KMS-11 (cell line): ENCODE measurements around the gene RPL34.

Experiments used
- H2AFZ ChIP-seq: fragments of 200-600 bp; sonication (generic); 2 replicates; pipeline ENCODE4 v1.6.1; 2016; ENCODE audit warnings: antibody characterized with exemption, mixed run types, low read depth
- H3K27ac ChIP-seq: fragments of 200-600 bp; sonication (generic); 2 replicates; pipeline ENCODE4 v1.6.1; 2016; ENCODE audit warnings: mild to moderate bottlenecking, mixed run types
- H3K27me3 ChIP-seq: fragments of 200-600 bp; sonication (generic); 2 replicates; pipeline ENCODE4 v1.6.1; 2017; ENCODE audit warnings: mild to moderate bottlenecking, low read depth, mixed run types, moderate library complexity; ENCODE audit not compliant: insufficient read depth
- H3K36me3 ChIP-seq: fragments of 200-600 bp; sonication (generic); 2 replicates; pipeline ENCODE4 v1.6.1; 2017; ENCODE audit warnings: mild to moderate bottlenecking, mixed run types; ENCODE audit not compliant: insufficient read depth
- H3K4me1 ChIP-seq: fragments of 200-600 bp; sonication (generic); 2 replicates; pipeline ENCODE4 v1.6.1; 2016; ENCODE audit warnings: mild to moderate bottlenecking, low read depth, mixed run types; ENCODE audit not compliant: poor library complexity, severe bottlenecking
- H3K4me2 ChIP-seq: fragments of 200-600 bp; sonication (generic); 2 replicates; pipeline ENCODE4 v1.7.0; 2016; ENCODE audit warnings: mild to moderate bottlenecking, mixed run types
- H3K4me3 ChIP-seq: fragments of 200-600 bp; sonication (generic); IDR thresholded peaks from 2 replicates; pipeline ENCODE4 v1.6.1; 2017; ENCODE audit warnings: low read depth, low read length, mixed read lengths; ENCODE audit not compliant: insufficient read depth
- H3K79me2 ChIP-seq: fragments of 200-600 bp; sonication (generic); 2 replicates; pipeline ENCODE4 v1.6.1; 2016; ENCODE audit warnings: low read depth, mixed run types; ENCODE audit not compliant: insufficient read depth
- H3K9ac ChIP-seq: fragments of 200-600 bp; sonication (generic); 2 replicates; pipeline ENCODE4 v1.6.1; 2016; ENCODE audit warnings: mild to moderate bottlenecking, mixed run types
- H4K20me1 ChIP-seq: fragments of 200-600 bp; sonication (generic); 2 replicates; pipeline ENCODE4 v1.6.1; 2016; ENCODE audit warnings: mild to moderate bottlenecking, mixed run types; ENCODE audit not compliant: insufficient read depth
- TF ChIP-seq, protein P1 (sequence below): fragments of 200-600 bp; sonication (generic); conservative IDR thresholded peaks from 2 replicates; pipeline ENCODE4 v1.6.1; 2017; ENCODE audit warnings: low read depth, mild to moderate bottlenecking, antibody characterized with exemption, low read length, moderate library complexity, mixed read lengths

RPL34 gene

DNA sequence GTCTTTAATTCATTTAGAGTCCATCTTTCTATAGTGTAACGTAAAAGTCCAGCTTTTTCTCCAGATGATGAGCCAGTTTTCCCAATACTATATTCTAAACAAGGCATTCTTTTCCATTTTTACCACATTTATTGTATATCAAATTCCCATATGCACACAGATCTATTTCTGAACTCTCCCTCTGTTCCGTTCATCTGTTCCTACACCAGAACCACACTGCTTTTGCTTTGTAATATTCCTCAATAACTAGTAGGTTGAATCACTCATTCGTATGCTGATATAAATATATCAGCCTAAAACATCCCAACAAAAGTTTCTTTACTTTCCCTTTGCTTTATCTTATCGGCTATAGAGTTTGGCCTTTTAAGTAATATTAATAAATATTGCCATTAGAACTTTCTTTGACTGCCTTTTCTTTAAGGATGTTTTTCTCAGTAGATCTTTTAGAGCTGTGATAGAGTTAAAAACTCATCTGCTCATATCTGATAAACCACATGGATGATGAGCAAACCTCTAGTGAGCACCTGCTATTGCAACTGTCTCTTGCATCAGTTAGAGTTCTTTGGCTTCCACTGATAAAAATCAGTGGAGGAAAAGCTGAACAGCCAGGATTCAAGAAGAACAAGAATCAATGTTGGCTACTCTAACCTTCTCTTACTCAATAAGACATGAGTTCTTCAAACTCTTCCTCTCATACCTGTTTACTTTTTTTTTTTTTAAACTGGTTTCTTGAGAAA, 13.1 kb upstream of the RPL34 start:
- Histone ChIP-seq H3K27ac (no peak overlapping the region), H3K36me3 (no peaks in the 10 kb centered on the region), H3K4me3 (no peak overlapping the region), H3K27me3 (no peaks in the 10 kb centered on the region), H3K9ac (no peak overlapping the region), H3K4me2 (no peak overlapping the region), H3K79me2 (no peaks in the 10 kb centered on the region), H4K20me1 (no peaks in the 10 kb centered on the region), H3K4me1 (no peaks in the 10 kb centered on the region), H2AFZ (no peak overlapping the region)
- TF ChIP-seq, protein P1, sequence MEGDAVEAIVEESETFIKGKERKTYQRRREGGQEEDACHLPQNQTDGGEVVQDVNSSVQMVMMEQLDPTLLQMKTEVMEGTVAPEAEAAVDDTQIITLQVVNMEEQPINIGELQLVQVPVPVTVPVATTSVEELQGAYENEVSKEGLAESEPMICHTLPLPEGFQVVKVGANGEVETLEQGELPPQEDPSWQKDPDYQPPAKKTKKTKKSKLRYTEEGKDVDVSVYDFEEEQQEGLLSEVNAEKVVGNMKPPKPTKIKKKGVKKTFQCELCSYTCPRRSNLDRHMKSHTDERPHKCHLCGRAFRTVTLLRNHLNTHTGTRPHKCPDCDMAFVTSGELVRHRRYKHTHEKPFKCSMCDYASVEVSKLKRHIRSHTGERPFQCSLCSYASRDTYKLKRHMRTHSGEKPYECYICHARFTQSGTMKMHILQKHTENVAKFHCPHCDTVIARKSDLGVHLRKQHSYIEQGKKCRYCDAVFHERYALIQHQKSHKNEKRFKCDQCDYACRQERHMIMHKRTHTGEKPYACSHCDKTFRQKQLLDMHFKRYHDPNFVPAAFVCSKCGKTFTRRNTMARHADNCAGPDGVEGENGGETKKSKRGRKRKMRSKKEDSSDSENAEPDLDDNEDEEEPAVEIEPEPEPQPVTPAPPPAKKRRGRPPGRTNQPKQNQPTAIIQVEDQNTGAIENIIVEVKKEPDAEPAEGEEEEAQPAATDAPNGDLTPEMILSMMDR: no peak

DNA sequence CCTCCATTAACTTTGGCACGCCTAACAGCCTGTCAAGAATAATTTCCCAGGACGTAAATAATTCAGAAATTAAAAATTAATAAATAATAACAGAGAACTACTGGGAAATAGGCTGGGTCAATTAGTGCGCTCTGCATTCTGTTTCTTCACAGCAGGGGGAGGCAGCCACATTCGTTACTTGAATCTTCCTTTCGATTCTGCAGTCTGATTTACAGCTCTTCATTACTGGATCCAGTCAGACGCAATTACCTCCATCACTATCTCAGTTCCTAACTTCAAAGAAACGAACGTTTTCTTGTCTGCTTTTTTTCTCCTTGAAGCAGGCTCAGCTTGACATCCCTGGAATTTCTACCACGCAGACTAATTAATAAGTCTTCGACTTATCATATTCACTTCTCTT, 9.0 kb upstream of the RPL34 start:
- Histone ChIP-seq H3K27me3 (no peaks in the 10 kb centered on the region), H3K4me2 (no peak overlapping the region), H2AFZ (no peak overlapping the region), H3K9ac (no peak overlapping the region), H3K4me1 (no peaks in the 10 kb centered on the region), H3K79me2 (no peaks in the 10 kb centered on the region), H4K20me1 (no peaks in the 10 kb centered on the region), H3K4me3 (no peak overlapping the region), H3K36me3 (no peaks in the 10 kb centered on the region), H3K27ac (no peak overlapping the region)
- TF ChIP-seq, protein P1: no peak

DNA sequence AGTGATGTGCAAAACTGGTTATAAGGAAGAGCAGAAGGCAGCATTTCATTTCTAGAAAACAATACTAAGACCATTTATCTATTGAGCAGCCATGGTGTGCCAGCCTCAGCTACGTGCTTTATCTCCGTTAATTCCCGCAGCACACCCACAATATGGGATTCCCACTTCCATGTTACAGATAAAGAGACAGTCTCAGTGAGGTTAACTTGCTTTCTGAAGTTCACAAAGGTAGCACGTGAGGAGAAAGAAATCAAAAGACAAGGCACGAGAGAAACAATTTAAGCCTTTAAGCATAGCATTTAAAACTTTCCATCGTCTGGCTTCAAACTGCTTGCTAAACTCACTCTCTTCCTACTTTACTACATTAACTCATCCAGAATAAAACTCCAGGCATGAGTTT, 8.0 kb upstream of the RPL34 start:
- Histone ChIP-seq H3K36me3 (no peaks in the 10 kb centered on the region), H4K20me1 (no peaks in the 10 kb centered on the region), H3K4me2 (no peak overlapping the region), H3K4me3 (no peak overlapping the region), H3K27ac (no peak overlapping the region), H2AFZ (no peak overlapping the region), H3K79me2 (no peaks in the 10 kb centered on the region), H3K27me3 (no peaks in the 10 kb centered on the region), H3K4me1 (no peaks in the 10 kb centered on the region), H3K9ac (no peak overlapping the region)
- TF ChIP-seq, protein P1: no peak

DNA sequence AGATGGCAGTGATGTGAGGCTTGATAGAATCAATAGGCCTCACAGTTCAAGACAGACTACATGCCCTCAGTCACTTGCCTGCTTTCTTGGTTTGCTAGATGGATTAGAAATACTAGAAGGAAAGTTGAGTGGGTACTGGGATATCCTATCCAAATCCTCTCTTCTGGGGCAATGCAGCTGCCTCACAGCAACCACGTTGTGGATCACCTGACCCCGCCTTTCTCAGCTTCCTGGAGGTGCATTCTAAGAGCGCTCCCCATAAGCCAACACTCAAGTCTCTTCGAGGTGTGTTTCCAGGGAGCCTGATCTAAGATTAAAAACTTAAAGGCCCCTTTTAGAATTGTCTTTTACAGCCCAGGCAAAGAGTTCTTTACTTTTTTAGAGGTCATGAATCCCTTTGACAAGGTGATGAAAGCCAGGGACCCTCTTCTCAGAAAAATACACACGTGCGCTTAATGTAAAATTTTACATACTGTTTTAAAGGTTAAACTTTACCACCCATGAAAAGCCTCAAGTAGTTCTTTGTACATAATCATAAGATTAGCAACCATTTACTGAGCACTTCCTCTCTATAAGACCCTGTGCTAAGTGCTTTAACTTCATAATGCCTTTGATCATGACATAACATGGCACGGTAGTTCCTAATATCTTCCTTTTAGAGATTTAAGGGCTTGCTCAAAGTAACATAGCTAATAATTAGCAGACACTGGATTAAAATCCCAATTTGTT, 840 bp upstream of the RPL34 start:
- Histone ChIP-seq H3K79me2 (peaks cover 35% of the 10 kb centered on the region), H3K36me3 (peaks cover 28% of the 10 kb centered on the region; the same call in 1 of the 2 replicates), H3K4me2 (peak overlapping the region; percentile 84), H3K4me1 (peaks cover 29% of the 10 kb centered on the region), H3K27ac (no peak overlapping the region; the same call in 1 of the 2 replicates), H4K20me1 (0 out of 2 replicates have a peak, but pooled peaks cover 14% of the 10 kb centered on the region), H3K27me3 (no peaks in the 10 kb centered on the region), H3K9ac (peak overlapping the region; percentile 8; the same call in 1 of the 2 replicates), H3K4me3 (no peak overlapping the region), H2AFZ (peak overlapping the region; percentile 91)
- TF ChIP-seq, protein P1: no peak
